IMR-90 (cell line): ENCODE results near the gene ERVK3-1. TPM values are rescaled to one million over a fixed set of nuclear protein-coding genes. Genes with fewer than 3 reads are reported as not detected.

Experiments used
- ATAC-seq: fragments of 200-7000 bp; cut with Tn5 transposase; 2 replicates; pipeline ENCODE4 v1.9.1; 2020; ENCODE audit warnings: low read depth, mild to moderate bottlenecking, moderate library complexity
- BruUV-seq: library from RNA; stranded (reverse); fragments of 400-500 nt; replicated peaks from 2 replicates; lab custom pipeline; 2021; lab: Mats Ljungman, UMichigan
- CTCF ChIA-PET: fragments of 300-600 bp; formaldehyde crosslinking; extraction: SDS; loops from one replicate; lab custom pipeline; 2021; ENCODE audit warnings: antibody characterized with exemption; lab: Yijun Ruan, JAX
- POLR2A ChIA-PET: fragments of 300-600 bp; sonication (Branson Sonifier 250); formaldehyde crosslinking; loops from one replicate; lab custom pipeline; 2022; ENCODE audit warnings: antibody characterized with exemption; ENCODE audit not compliant: unreplicated experiment; lab: Charles Lee
- DNase-seq: peaks from one replicate; pipeline ENCODE4 v3.0.0; 2013
- H2AFZ ChIP-seq: replicated peaks from 2 replicates; pipeline ENCODE3; 2013; ENCODE audit warnings: low read length, mild to moderate bottlenecking; ENCODE audit not compliant: poor library complexity
- H2AK5ac ChIP-seq: 2 replicates; pipeline ENCODE4 v1.6.1; 2013; ENCODE audit warnings: low read depth, low read length, inconsistent platforms
- H2AK9ac ChIP-seq: replicated peaks from 2 replicates; pipeline ENCODE3; 2013; ENCODE audit warnings: mild to moderate bottlenecking, low read depth, low read length, moderate library complexity; ENCODE audit not compliant: poor library complexity
- H2BK120ac ChIP-seq: 2 replicates; pipeline ENCODE4 v1.6.1; 2013; ENCODE audit warnings: low read depth, low read length, inconsistent platforms
- H2BK15ac ChIP-seq: 3 replicates; pipeline ENCODE4 v1.6.1; 2013; ENCODE audit warnings: low read depth, low read length, inconsistent platforms
- H2BK20ac ChIP-seq: 2 replicates; pipeline ENCODE4 v1.6.1; 2013; ENCODE audit warnings: low read depth, mild to moderate bottlenecking, inconsistent platforms, low read length, moderate library complexity
- H2BK5ac ChIP-seq: 2 replicates; pipeline ENCODE4 v1.6.1; 2013; ENCODE audit warnings: mild to moderate bottlenecking, low read depth, low read length, inconsistent platforms; ENCODE audit not compliant: poor library complexity, severe bottlenecking
- H3K14ac ChIP-seq: replicated peaks from 2 replicates; pipeline ENCODE4 v1.6.1; 2013; ENCODE audit warnings: low read depth, low read length, inconsistent platforms
- H3K18ac ChIP-seq: 2 replicates; pipeline ENCODE4 v1.6.1; 2013; ENCODE audit warnings: low read depth, low read length, control low read depth
- H3K23ac ChIP-seq: 2 replicates; pipeline ENCODE4 v1.6.1; 2013; ENCODE audit warnings: low read depth, low read length, inconsistent platforms
- H3K27ac ChIP-seq: 2 replicates; pipeline ENCODE4 v1.5.1; 2013; ENCODE audit warnings: mild to moderate bottlenecking, control low read depth, low read length; ENCODE audit not compliant: insufficient read depth
- H3K27me3 ChIP-seq: 2 replicates; pipeline ENCODE4 v1.6.1; 2013; ENCODE audit warnings: low read length; ENCODE audit not compliant: control insufficient read depth, insufficient read depth
- H3K36me3 ChIP-seq: 2 replicates; pipeline ENCODE4 v1.6.1; 2013; ENCODE audit warnings: low read length, mixed read lengths; ENCODE audit not compliant: control insufficient read depth, insufficient read depth
- H3K4ac ChIP-seq: 2 replicates; pipeline ENCODE4 v1.6.1; 2013; ENCODE audit warnings: low read depth, low read length, inconsistent platforms
- H3K4me1 ChIP-seq: 2 replicates; pipeline ENCODE4 v1.6.1; 2013; ENCODE audit warnings: low read length, mixed read lengths; ENCODE audit not compliant: control insufficient read depth, insufficient read depth
- H3K4me2 ChIP-seq: 2 replicates; pipeline ENCODE4 v1.6.1; 2013; ENCODE audit warnings: low read depth, mild to moderate bottlenecking, control low read depth, low read length, moderate library complexity
- H3K4me3 ChIP-seq: 2 replicates; pipeline ENCODE4 v1.5.1; 2013; ENCODE audit warnings: low read depth, mild to moderate bottlenecking, control low read depth, low read length, moderate library complexity; ENCODE audit not compliant: insufficient read depth
- H3K56ac ChIP-seq: 2 replicates; pipeline ENCODE4 v1.6.1; 2013; ENCODE audit warnings: low read length, inconsistent platforms; ENCODE audit not compliant: insufficient read depth; ENCODE audit errors: extremely low read depth
- H3K79me1 ChIP-seq, 2 experiments: 2 replicates each; pipeline ENCODE4 v1.6.1; 2013; ENCODE audit warnings: low read length in 2 of 2, inconsistent platforms in 1 of 2, low read depth in 1 of 2
- H3K9ac ChIP-seq: 2 replicates; pipeline ENCODE4 v1.6.1; 2013; ENCODE audit warnings: low read depth, low read length, control low read depth
- H3K9me1 ChIP-seq: 2 replicates; pipeline ENCODE4 v1.6.1; 2013; ENCODE audit warnings: low read length, inconsistent platforms; ENCODE audit not compliant: insufficient read depth
- H3K9me3 ChIP-seq: 2 replicates; pipeline ENCODE4 v1.6.1; 2013; ENCODE audit warnings: low read length; ENCODE audit not compliant: control insufficient read depth, insufficient read depth
- H4K20me1 ChIP-seq: 2 replicates; pipeline ENCODE4 v1.6.1; 2013; ENCODE audit warnings: low read length, inconsistent platforms; ENCODE audit not compliant: insufficient read depth
- H4K5ac ChIP-seq: 2 replicates; pipeline ENCODE4 v1.6.1; 2013; ENCODE audit warnings: mild to moderate bottlenecking, low read depth, low read length, control low read depth
- H4K8ac ChIP-seq, 2 experiments: 2 replicates each; pipeline ENCODE4 v1.6.1; 2013; ENCODE audit warnings: low read depth in 2 of 2, low read length in 2 of 2, control low read depth in 1 of 2, inconsistent platforms in 1 of 2
- H4K91ac ChIP-seq: 2 replicates; pipeline ENCODE4 v1.6.1; 2013; ENCODE audit warnings: low read depth, low read length, inconsistent platforms; ENCODE audit not compliant: insufficient read depth
- BHLHE40 ChIP-seq: fragments of 150-350 bp; IDR thresholded peaks from 2 replicates; pipeline ENCODE4 v1.6.1; 2016; ENCODE audit warnings: mild to moderate bottlenecking, low read depth, low read length
- CEBPB ChIP-seq: IDR thresholded peaks from 2 replicates; pipeline ENCODE4 v1.6.1; 2012; ENCODE audit warnings: low read depth, low read length, improper control_type of control experiment
- CHD1 ChIP-seq: IDR thresholded peaks from 2 replicates; pipeline ENCODE4 v1.6.1; 2012; ENCODE audit warnings: low read depth, low read length, improper control_type of control experiment
- ELK1 ChIP-seq: fragments of 150-350 bp; IDR thresholded peaks from 2 replicates; pipeline ENCODE4 v1.6.1; 2016; ENCODE audit warnings: low read depth, mild to moderate bottlenecking, low read length, moderate library complexity, borderline replicate concordance
- FOS ChIP-seq: fragments of 150-350 bp; IDR thresholded peaks from 2 replicates; pipeline ENCODE4 v1.6.1; 2016; ENCODE audit warnings: low read depth, low read length
- MAFK ChIP-seq: IDR thresholded peaks from 2 replicates; pipeline ENCODE4 v1.6.1; 2012; ENCODE audit warnings: low read depth, low read length, improper control_type of control experiment
- MAZ ChIP-seq: IDR thresholded peaks from 2 replicates; pipeline ENCODE4 v1.6.1; 2012; ENCODE audit warnings: low read depth, mild to moderate bottlenecking, low read length, improper control_type of control experiment, moderate library complexity, borderline replicate concordance
- MXI1 ChIP-seq: IDR thresholded peaks from 2 replicates; pipeline ENCODE4 v1.6.1; 2012; ENCODE audit warnings: low read depth, mild to moderate bottlenecking, low read length, moderate library complexity, borderline replicate concordance
- NFE2L2 ChIP-seq: fragments of 150-350 bp; IDR thresholded peaks from 2 replicates; pipeline ENCODE4 v1.6.1; 2016; ENCODE audit warnings: low read depth, mild to moderate bottlenecking, low read length
- POLR2A ChIP-seq: IDR thresholded peaks from 2 replicates; pipeline ENCODE4 v1.6.1; 2012; ENCODE audit warnings: mild to moderate bottlenecking, low read depth, low read length
- RAD21 ChIP-seq: IDR thresholded peaks from 2 replicates; pipeline ENCODE4 v1.6.1; 2012; ENCODE audit warnings: low read length, improper control_type of control experiment
- RCOR1 ChIP-seq: IDR thresholded peaks from 2 replicates; pipeline ENCODE4 v1.6.1; 2012; ENCODE audit warnings: mild to moderate bottlenecking, low read length, improper control_type of control experiment; ENCODE audit not compliant: insufficient replicate concordance
- RFX5 ChIP-seq: IDR thresholded peaks from 2 replicates; pipeline ENCODE4 v1.8.0; 2012; ENCODE audit warnings: low read depth, mild to moderate bottlenecking, low read length, moderate library complexity
- SMC3 ChIP-seq: fragments of 150-350 bp; IDR thresholded peaks from 2 replicates; pipeline ENCODE4 v1.6.1; 2016; ENCODE audit warnings: low read depth, mild to moderate bottlenecking, antibody characterized with exemption, low read length, moderate library complexity
- USF2 ChIP-seq: fragments of 150-350 bp; IDR thresholded peaks from 2 replicates; pipeline ENCODE4 v1.6.1; 2017; ENCODE audit warnings: mild to moderate bottlenecking, antibody characterized with exemption, low read length, low read depth
- WGBS, 2 experiments: methylation state at CpG; one replicate each; pipeline versions ENCODE4 v1.1.5 to v1.1.7; 2013; ENCODE audit warnings: missing lambda C conversion rate in 2 of 2; ENCODE audit not compliant: insufficient read length in 1 of 2; ENCODE audit errors: extremely low coverage in 2 of 2; 5-methylcytosine and 5-hydroxymethylcytosine counted together
- dilution Hi-C: fragments of 300-500 bp; cut with HindIII; formaldehyde crosslinking; loops from one replicate; pipeline ENCODE4 v1.14.3; 2018; ENCODE audit warnings: low sequenced_read_pairs; ENCODE audit not compliant: unreplicated experiment
- in situ Hi-C: fragments of 300-500 bp; cut with MboI; formaldehyde crosslinking; loops from 3 replicates; pipeline ENCODE4 v1.14.3; 2019; ENCODE audit warnings: low sequenced_read_pairs, inconsistent platforms, mixed read lengths
- intact Hi-C: fragments of 100-400 bp; cut with micrococcal nuclease; formaldehyde crosslinking; loops from 2 replicates; pipeline ENCODE4 v1.10.0; 2022
- polyA plus RNA-seq, 3 experiments: library from polyadenylated mRNA; depleted of rRNA; stranded (reverse); fragments of >200 nt; gene quantifications; 2 replicates each; pipeline ENCODE4 v1.2.3, GENCODE V29; 2012; ENCODE audit warnings: low replicate concordance in 1 of 3
- total RNA-seq: library from RNA; depleted of rRNA; stranded (reverse); fragments of >200 nt; gene quantifications from 2 replicates; pipeline ENCODE4 v1.2.3, GENCODE V29; 2012
- TF ChIP-seq, protein P1 (sequence below): conservative IDR thresholded peaks from 2 replicates; pipeline ENCODE4 v1.5.1; 2012; ENCODE audit warnings: mild to moderate bottlenecking, low read depth, low read length, improper control_type of control experiment

The ERVK3-1 gene
- total and polyA plus RNA-seq, 2 of the 4 experiments (the other 2 are of a cell fraction) = 33.0 to 39.3 TPM

DNA sequence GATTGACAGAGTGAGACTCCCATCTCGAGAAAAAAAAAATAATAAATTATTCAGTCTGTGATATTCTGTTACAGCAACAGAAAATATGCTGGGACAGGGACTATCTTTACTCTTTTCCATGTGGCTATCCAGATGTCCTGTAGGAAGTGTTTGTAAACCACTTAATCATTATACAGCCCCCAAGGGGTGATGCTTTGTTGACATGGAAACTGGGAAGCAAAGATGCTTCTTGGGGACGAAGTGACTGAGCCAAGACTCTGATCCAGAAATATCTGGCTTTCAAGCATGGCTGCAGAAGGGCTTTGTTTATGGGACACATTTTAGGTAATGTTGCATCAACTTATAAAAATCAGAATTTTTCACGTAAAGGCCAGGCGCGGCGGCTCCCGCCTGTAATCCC is 21.0 kb upstream of the ERVK3-1 start:
- Histone ChIP-seq H4K5ac (no peak overlapping the region), H2BK5ac (no peak overlapping the region), H3K36me3 (peaks cover 50% of the 10 kb centered on the region), H3K79me1 (peaks cover 49 to 56% of the 10 kb centered on the region in 2 experiments), H3K23ac (no peak overlapping the region), H2AK9ac (no peak overlapping the region), H4K8ac (no peak overlapping the region), H3K9me3 (peaks cover 14% of the 10 kb centered on the region; the same call in 1 of the 2 replicates), H3K27me3 (no peaks in the 10 kb centered on the region), H3K4me2 (no peak overlapping the region), H3K18ac (no peak overlapping the region), H3K4me1 (0 out of 2 replicates have a peak, but pooled peaks cover 2% of the 10 kb centered on the region), H3K9me1 (peaks cover 8% of the 10 kb centered on the region), H4K91ac (no peak overlapping the region), H3K27ac (no peak overlapping the region), H2BK120ac (no peak overlapping the region), H2AFZ (no peak overlapping the region), H3K4me3 (no peak overlapping the region), H4K20me1 (peaks cover 18% of the 10 kb centered on the region), H3K9ac (no peak overlapping the region), H2AK5ac (no peak overlapping the region), H3K56ac (no peak overlapping the region), H2BK15ac (no peak overlapping the region), H3K4ac (no peak overlapping the region), H3K14ac (no peak overlapping the region), H2BK20ac (no peak overlapping the region)
- TF ChIP-seq MAFK = no peak
- TF ChIP-seq USF2 = no peak
- TF ChIP-seq NFE2L2 = no peak
- TF ChIP-seq RFX5 = no peak
- TF ChIP-seq CEBPB = no peak
- TF ChIP-seq, protein P1, sequence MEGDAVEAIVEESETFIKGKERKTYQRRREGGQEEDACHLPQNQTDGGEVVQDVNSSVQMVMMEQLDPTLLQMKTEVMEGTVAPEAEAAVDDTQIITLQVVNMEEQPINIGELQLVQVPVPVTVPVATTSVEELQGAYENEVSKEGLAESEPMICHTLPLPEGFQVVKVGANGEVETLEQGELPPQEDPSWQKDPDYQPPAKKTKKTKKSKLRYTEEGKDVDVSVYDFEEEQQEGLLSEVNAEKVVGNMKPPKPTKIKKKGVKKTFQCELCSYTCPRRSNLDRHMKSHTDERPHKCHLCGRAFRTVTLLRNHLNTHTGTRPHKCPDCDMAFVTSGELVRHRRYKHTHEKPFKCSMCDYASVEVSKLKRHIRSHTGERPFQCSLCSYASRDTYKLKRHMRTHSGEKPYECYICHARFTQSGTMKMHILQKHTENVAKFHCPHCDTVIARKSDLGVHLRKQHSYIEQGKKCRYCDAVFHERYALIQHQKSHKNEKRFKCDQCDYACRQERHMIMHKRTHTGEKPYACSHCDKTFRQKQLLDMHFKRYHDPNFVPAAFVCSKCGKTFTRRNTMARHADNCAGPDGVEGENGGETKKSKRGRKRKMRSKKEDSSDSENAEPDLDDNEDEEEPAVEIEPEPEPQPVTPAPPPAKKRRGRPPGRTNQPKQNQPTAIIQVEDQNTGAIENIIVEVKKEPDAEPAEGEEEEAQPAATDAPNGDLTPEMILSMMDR = no peak
- no peak for TF ChIP-seq POLR2A
- TF ChIP-seq RAD21 = no peak
- TF ChIP-seq BHLHE40 = no peak
- TF ChIP-seq CHD1 = no peak
- no peak for TF ChIP-seq MXI1
- TF ChIP-seq ELK1 = no peak
- TF ChIP-seq MAZ = no peak
- TF ChIP-seq SMC3 = no peak
- TF ChIP-seq FOS = no peak
- TF ChIP-seq RCOR1 = no peak
- in situ Hi-C loops (no loop called here), intact Hi-C loops (no loop called here), dilution Hi-C loops (no loop called here)
- DNase-seq = no peak
- BruUV-seq = no TSS peak
- no peak for ATAC-seq
- no CpG with 5 or more reads among the region's 7 CpGs for WGBS, 2 experiments
- CTCF ChIA-PET = no interaction called here
- POLR2A ChIA-PET = no interaction called here
